ENCODE data around the gene ZNF148.

DNA sequence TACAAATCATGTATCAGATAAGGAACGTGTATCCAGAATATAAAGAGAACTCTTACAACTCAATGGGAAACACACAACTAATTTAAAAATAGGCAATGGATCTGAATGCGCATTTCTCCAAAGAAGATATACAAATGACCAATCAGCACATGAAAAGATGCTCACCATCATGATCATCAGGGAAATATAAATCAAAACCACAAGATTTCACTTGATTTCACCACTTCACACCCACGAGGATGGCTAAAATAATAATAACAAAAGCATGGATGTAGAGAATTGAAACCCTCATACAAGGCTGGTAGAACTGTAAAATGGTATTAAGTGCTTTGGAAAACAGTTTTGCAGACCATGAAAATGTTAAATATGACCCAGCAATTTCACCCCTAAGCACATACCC lies 135.9 kb downstream of the ZNF148 start:
- TF ChIP-seq, protein P1, sequence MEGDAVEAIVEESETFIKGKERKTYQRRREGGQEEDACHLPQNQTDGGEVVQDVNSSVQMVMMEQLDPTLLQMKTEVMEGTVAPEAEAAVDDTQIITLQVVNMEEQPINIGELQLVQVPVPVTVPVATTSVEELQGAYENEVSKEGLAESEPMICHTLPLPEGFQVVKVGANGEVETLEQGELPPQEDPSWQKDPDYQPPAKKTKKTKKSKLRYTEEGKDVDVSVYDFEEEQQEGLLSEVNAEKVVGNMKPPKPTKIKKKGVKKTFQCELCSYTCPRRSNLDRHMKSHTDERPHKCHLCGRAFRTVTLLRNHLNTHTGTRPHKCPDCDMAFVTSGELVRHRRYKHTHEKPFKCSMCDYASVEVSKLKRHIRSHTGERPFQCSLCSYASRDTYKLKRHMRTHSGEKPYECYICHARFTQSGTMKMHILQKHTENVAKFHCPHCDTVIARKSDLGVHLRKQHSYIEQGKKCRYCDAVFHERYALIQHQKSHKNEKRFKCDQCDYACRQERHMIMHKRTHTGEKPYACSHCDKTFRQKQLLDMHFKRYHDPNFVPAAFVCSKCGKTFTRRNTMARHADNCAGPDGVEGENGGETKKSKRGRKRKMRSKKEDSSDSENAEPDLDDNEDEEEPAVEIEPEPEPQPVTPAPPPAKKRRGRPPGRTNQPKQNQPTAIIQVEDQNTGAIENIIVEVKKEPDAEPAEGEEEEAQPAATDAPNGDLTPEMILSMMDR (conservative IDR thresholded peaks at IDR 0.05) = no peak
- TF ChIP-seq ZFX (IDR thresholded peaks at IDR 0.05) = no peak

Data from C4-2B (cell line).